A673 (cell line): ENCODE data around the gene EPHA10. TPM values are rescaled to one million over a fixed set of nuclear protein-coding genes. Genes with fewer than 3 reads are reported as not detected.

Experiments
- BruUV-seq: library from RNA; stranded (reverse); fragments of 400-500 nt; replicated peaks from 2 replicates; lab custom pipeline; 2021; lab: Mats Ljungman, UMichigan
- CTCF ChIA-PET: fragments of 300-600 bp; sonication (Branson Sonifier 250); formaldehyde crosslinking; loops from one replicate; lab custom pipeline; 2022; ENCODE audit warnings: antibody characterized with exemption; lab: Charles Lee
- POLR2A ChIA-PET: fragments of 300-600 bp; sonication (Branson Sonifier 250); formaldehyde crosslinking; loops from one replicate; lab custom pipeline; 2022; ENCODE audit warnings: antibody characterized with exemption; ENCODE audit not compliant: low non-redundant PET; lab: Charles Lee
- DNase-seq: peaks from one replicate; pipeline ENCODE4 v3.0.0-alpha.2; 2015; ENCODE audit warnings: low spot score
- H3K27ac ChIP-seq: fragments of 200-600 bp; sonication (generic); 2 replicates; pipeline ENCODE4 v1.5.1; 2016; ENCODE audit warnings: mixed run types, low read depth, mild to moderate bottlenecking, mixed read lengths, antibody characterized with exemption, low read length; ENCODE audit not compliant: poor library complexity, severe bottlenecking
- H3K27me3 ChIP-seq: fragments of 200-600 bp; sonication (generic); replicated peaks from 2 replicates; pipeline ENCODE4 v1.6.1; 2017; ENCODE audit warnings: mixed run types, low read depth, mild to moderate bottlenecking, mixed read lengths, antibody characterized with exemption, low read length; ENCODE audit not compliant: insufficient read depth, poor library complexity
- H3K36me3 ChIP-seq: fragments of 200-600 bp; sonication (generic); 2 replicates; pipeline ENCODE4 v1.6.1; 2016; ENCODE audit warnings: mixed run types, mild to moderate bottlenecking, mixed read lengths, antibody characterized with exemption, low read length; ENCODE audit not compliant: insufficient read depth, poor library complexity, severe bottlenecking
- H3K4me1 ChIP-seq: fragments of 200-600 bp; sonication (generic); 2 replicates; pipeline ENCODE4 v1.6.1; 2017; ENCODE audit warnings: mixed run types, mild to moderate bottlenecking, mixed read lengths, antibody characterized with exemption, low read length; ENCODE audit not compliant: insufficient read depth, poor library complexity, severe bottlenecking
- H3K4me3 ChIP-seq: fragments of 200-600 bp; sonication (generic); 2 replicates; pipeline ENCODE4 v1.5.1; 2016; ENCODE audit warnings: low read depth, mixed run types, mild to moderate bottlenecking, mixed read lengths, low read length; ENCODE audit not compliant: poor library complexity, severe bottlenecking
- H3K9me3 ChIP-seq: fragments of 200-600 bp; sonication (generic); 2 replicates; pipeline ENCODE4 v1.6.1; 2016; ENCODE audit warnings: mixed run types, low read depth, mild to moderate bottlenecking, mixed read lengths, antibody characterized with exemption, low read length; ENCODE audit not compliant: poor library complexity, severe bottlenecking
- EZH2 ChIP-seq: fragments of 200-600 bp; sonication (generic); IDR thresholded peaks from 2 replicates; pipeline ENCODE4 v1.6.1; 2017; ENCODE audit warnings: borderline replicate concordance, low read depth, mild to moderate bottlenecking, mixed read lengths, antibody characterized with exemption, low read length; ENCODE audit not compliant: poor library complexity, severe bottlenecking
- intact Hi-C: fragments of 100-400 bp; cut with micrococcal nuclease; formaldehyde crosslinking; loops from one replicate; pipeline ENCODE4 v1.10.0; 2022; ENCODE audit not compliant: unreplicated experiment
- total RNA-seq: library from RNA; stranded (reverse); gene quantifications from 2 replicates; pipeline ENCODE4 v1.2.3, GENCODE V29; 2021
- TF ChIP-seq, protein P1 (sequence below): fragments of 300-800, 200-600 bp; sonication (generic); conservative IDR thresholded peaks from 2 replicates; pipeline ENCODE4 v1.5.1; 2017; ENCODE audit warnings: low read depth, mild to moderate bottlenecking, antibody characterized with exemption, low read length, moderate library complexity, mixed read lengths

Gene EPHA10
- total RNA-seq, 1 experiment from 2014 or later = not detected

DNA sequence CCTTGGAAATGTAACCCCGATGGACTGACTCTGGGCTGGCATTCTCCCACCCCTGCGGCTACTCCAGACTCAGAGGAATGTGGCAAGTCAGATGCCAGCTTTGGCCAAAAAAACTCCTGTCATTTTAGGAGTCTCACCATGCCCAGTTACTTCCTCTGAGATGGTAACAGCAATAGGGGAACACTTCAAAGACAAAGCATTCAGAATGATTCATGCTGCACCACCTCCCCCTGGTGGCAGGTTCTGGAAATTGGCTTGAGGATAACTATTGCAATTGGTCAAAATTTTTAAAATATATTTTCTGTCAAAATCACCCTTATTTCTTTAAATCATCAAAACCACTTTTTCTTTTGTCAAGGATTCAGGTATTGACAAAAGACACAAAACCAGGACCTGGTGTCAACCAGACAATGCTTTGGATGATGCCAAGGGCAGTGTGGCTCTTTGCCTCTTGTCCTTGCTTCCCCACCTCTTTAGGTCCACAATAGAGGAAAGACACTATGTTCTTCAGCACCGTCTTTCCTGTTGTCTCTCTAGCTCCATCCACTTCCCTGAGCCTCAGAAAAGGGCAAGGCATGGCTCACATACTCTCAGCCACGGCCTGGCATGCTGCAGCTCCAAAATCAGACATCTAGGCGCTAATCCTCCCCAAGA, 82.5 kb downstream of the EPHA10 start:
- POLR2A ChIA-PET = no interaction called here
- CTCF ChIA-PET = interaction anchor here (1.1 to 1.2 kb wide), 2 partner anchors 80 to 168 kb away, joined by 3 to 5 read pairs; partner anchors contain the start of gene MEAF6
- no peak for TF ChIP-seq EZH2
- TF ChIP-seq, protein P1, sequence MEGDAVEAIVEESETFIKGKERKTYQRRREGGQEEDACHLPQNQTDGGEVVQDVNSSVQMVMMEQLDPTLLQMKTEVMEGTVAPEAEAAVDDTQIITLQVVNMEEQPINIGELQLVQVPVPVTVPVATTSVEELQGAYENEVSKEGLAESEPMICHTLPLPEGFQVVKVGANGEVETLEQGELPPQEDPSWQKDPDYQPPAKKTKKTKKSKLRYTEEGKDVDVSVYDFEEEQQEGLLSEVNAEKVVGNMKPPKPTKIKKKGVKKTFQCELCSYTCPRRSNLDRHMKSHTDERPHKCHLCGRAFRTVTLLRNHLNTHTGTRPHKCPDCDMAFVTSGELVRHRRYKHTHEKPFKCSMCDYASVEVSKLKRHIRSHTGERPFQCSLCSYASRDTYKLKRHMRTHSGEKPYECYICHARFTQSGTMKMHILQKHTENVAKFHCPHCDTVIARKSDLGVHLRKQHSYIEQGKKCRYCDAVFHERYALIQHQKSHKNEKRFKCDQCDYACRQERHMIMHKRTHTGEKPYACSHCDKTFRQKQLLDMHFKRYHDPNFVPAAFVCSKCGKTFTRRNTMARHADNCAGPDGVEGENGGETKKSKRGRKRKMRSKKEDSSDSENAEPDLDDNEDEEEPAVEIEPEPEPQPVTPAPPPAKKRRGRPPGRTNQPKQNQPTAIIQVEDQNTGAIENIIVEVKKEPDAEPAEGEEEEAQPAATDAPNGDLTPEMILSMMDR = peak; percentile 91
- Histone ChIP-seq H3K4me3 (no peak overlapping the region), H3K36me3 (peaks cover 37% of the 10 kb centered on the region), H3K9me3 (no peaks in the 10 kb centered on the region), H3K4me1 (no peaks in the 10 kb centered on the region), H3K27ac (no peak overlapping the region), H3K27me3 (no peaks in the 10 kb centered on the region)
- peak; percentile 69 for DNase-seq
- intact Hi-C loops = loop anchor here (1.0 to 2.0 kb wide), 2 partner anchors 80 to 228 kb away; no protein-coding TSS in a partner anchor
- BruUV-seq = no TSS peak

DNA sequence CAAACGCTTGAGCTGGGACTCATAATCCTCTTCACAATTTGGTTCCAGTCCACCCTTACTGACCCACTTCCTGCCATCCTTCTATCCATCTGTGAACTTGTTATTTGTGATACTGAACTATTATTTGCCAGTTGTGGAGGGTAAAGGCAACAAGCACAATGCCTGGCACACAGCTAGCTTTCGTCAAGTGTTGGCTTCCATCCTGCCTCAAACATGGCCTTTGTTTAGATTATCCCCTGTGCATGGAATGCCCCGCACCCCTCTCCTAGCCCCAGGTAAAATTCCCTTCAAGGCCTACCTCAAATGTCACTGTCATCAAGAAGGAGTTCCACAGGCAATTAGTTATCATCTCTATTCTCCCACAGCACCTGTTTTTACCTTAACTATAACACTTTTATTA, 84.0 kb downstream of the EPHA10 start:
- no peak for DNase-seq
- Histone ChIP-seq H3K36me3 (peaks cover 28% of the 10 kb centered on the region), H3K4me1 (no peaks in the 10 kb centered on the region), H3K27ac (no peak overlapping the region), H3K9me3 (no peaks in the 10 kb centered on the region), H3K27me3 (no peaks in the 10 kb centered on the region), H3K4me3 (no peak overlapping the region)
- ChIA-PET CTCF (interaction anchor here (1.2 kb wide), 1 partner anchor 166 kb away, joined by 3 read pairs; the partner anchor contains the start of gene MEAF6), POLR2A (no interaction called here)
- no TSS peak for BruUV-seq
- intact Hi-C loops = no loop called here
- TF ChIP-seq, protein P1 = no peak
- TF ChIP-seq EZH2 = no peak

DNA sequence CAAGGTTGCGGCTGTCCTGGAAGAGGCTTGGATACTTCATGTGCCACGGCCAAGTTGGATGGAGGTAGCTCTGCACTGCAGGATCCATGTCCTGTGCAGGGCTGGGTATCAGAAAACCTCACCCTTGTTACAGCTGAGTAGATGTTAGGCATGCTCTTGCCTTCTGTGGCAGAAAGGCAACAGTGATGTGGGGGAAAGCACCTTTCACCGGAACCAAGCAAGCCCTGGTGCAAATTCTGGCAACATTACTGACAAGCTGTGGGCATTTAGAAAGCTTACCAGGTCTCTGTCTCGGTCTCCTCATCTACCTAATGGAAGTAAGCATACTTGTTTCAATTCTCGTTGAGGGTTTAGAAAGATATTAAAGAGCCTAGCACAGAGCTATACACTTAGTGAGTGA, 87.1 kb downstream of the EPHA10 start:
- POLR2A ChIA-PET = no interaction called here
- Histone ChIP-seq H3K27ac (no peak overlapping the region), H3K9me3 (no peaks in the 10 kb centered on the region), H3K4me3 (no peak overlapping the region), H3K4me1 (no peaks in the 10 kb centered on the region), H3K27me3 (peaks cover 3% of the 10 kb centered on the region), H3K36me3 (peaks cover 7% of the 10 kb centered on the region)
- DNase-seq = no peak
- no TSS peak for BruUV-seq
- CTCF ChIA-PET = no interaction called here
- TF ChIP-seq, protein P1 = no peak
- TF ChIP-seq EZH2 = no peak
- intact Hi-C loops = no loop called here
